Limb (tissue), 2 donors: Measurements from ENCODE around the gene CSNK2A2.

Source experiments
- DNase-seq, 2 donors: peaks; one replicate each; pipeline ENCODE4 v3.0.0-alpha.2; 2016; ENCODE audit errors: extremely low spot score in 2 of 2

Gene CSNK2A2

GRCh38 chr16:58111302-58111627, 86.6 kb downstream of the CSNK2A2 start:
- no peak for DNase-seq

- DNase-seq = no peak
Measured at GRCh38 chr16:58110571-58111301, 87.2 kb downstream of the CSNK2A2 start.

- DNase-seq = no peak
Measured at GRCh38 chr16:58109881-58110280, 88.0 kb downstream of the CSNK2A2 start.

- DNase-seq = no peak
Measured at GRCh38 chr16:58109330-58109729, 88.6 kb downstream of the CSNK2A2 start.
